Naive thymus-derived CD4-positive, alpha-beta T cell (primary cell): ENCODE results near the gene TSPAN15. TPM values are rescaled to one million over a fixed set of nuclear protein-coding genes. Genes with fewer than 3 reads are reported as not detected.
"Not testable (repeated sequence)": the region's sequence is repeated elsewhere in the genome, so short reads cannot be mapped to it uniquely, and the experiment has no call there.

ENCODE experiments used
- ATAC-seq: fragments of 150-1000 bp; cut with Tn5 transposase; 2 replicates; pipeline ENCODE4 v1.10.0; 2021; ENCODE audit warnings: mild to moderate bottlenecking, moderate library complexity
- CTCF ChIA-PET: fragments of 350-600 bp; sonication (Branson Sonifier 250); formaldehyde crosslinking; loops from one replicate; lab custom pipeline; 2021; ENCODE audit warnings: antibody characterized with exemption; lab: Charles Lee
- POLR2A ChIA-PET: fragments of 350-600 bp; sonication (Branson Sonifier 250); formaldehyde crosslinking; loops from one replicate; lab custom pipeline; 2021; ENCODE audit warnings: antibody characterized with exemption, inconsistent platforms; lab: Charles Lee
- DNase-seq, 9 donors: peaks; one replicate each; pipeline versions ENCODE4 v3.0.0 to v3.0.0-alpha.2; 2020 to 2022; ENCODE audit warnings: mixed read lengths in 1 of 9
- H3K27ac ChIP-seq: one replicate; pipeline ENCODE4 v1.7.0; 2013; ENCODE audit warnings: mild to moderate bottlenecking, low read depth, low read length, moderate library complexity
- H3K27me3 ChIP-seq, 2 donors: one replicate each; pipeline ENCODE4 v1.7.0; 2013; ENCODE audit warnings: low read length in 2 of 2, mild to moderate bottlenecking in 2 of 2, moderate library complexity in 2 of 2; ENCODE audit not compliant: control insufficient read depth in 2 of 2, insufficient read depth in 2 of 2
- H3K36me3 ChIP-seq, 3 experiments: 1 replicate in 2 of 3; 2 replicates in 1 of 3; pipeline ENCODE4 v1.7.0; 2013; ENCODE audit warnings: low read length in 3 of 3, mild to moderate bottlenecking in 3 of 3, moderate library complexity in 1 of 3; ENCODE audit not compliant: insufficient read depth in 3 of 3, control insufficient read depth in 2 of 3
- H3K4me1 ChIP-seq, 2 donors: one replicate each; pipeline ENCODE4 v1.7.0; 2013; ENCODE audit warnings: low read length in 2 of 2, mild to moderate bottlenecking in 2 of 2, moderate library complexity in 1 of 2; ENCODE audit not compliant: control insufficient read depth in 2 of 2, insufficient read depth in 2 of 2
- H3K4me3 ChIP-seq: 2 replicates; pipeline ENCODE4 v1.7.0; 2013; ENCODE audit warnings: mild to moderate bottlenecking, low read length
- H3K9me3 ChIP-seq, 3 experiments: 1 replicate in 2 of 3; 2 replicates in 1 of 3; pipeline ENCODE4 v1.7.0; 2013; ENCODE audit warnings: low read length in 3 of 3; ENCODE audit not compliant: control insufficient read depth in 2 of 3
- H3K27ac Mint-ChIP-seq, 9 donors: one replicate each; pipeline ENCODE4 v1.8.0; 2020 to 2022; ENCODE audit warnings: mixed read lengths in 9 of 9, mild to moderate bottlenecking in 8 of 9, moderate library complexity in 5 of 9, inconsistent platforms in 2 of 9
- H3K27me3 Mint-ChIP-seq, 5 donors: one replicate each; pipeline ENCODE4 v1.8.0; 2021 to 2022; ENCODE audit warnings: mixed read lengths in 5 of 5, mild to moderate bottlenecking in 1 of 5
- H3K36me3 Mint-ChIP-seq, 5 donors: one replicate each; pipeline ENCODE4 v1.8.0; 2020 to 2022; ENCODE audit warnings: mixed read lengths in 5 of 5, mild to moderate bottlenecking in 3 of 5, inconsistent platforms in 1 of 5
- H3K4me1 Mint-ChIP-seq, 7 donors: one replicate each; pipeline ENCODE4 v1.8.0; 2020 to 2022; ENCODE audit warnings: mixed read lengths in 7 of 7, mild to moderate bottlenecking in 3 of 7, inconsistent platforms in 1 of 7
- H3K4me3 Mint-ChIP-seq, 10 donors: one replicate each; pipeline ENCODE4 v1.8.0; 2020 to 2022; ENCODE audit warnings: mild to moderate bottlenecking in 10 of 10, mixed read lengths in 10 of 10, moderate library complexity in 6 of 10, inconsistent platforms in 2 of 10
- H3K9me3 Mint-ChIP-seq, 11 donors: one replicate each; pipeline ENCODE4 v1.8.0; 2020 to 2022; ENCODE audit warnings: mixed read lengths in 11 of 11, mild to moderate bottlenecking in 4 of 11, inconsistent platforms in 1 of 11, moderate library complexity in 1 of 11
- intact Hi-C, 2 donors: fragments of 100-400 bp; cut with micrococcal nuclease; formaldehyde crosslinking; loops; one replicate each; pipeline ENCODE4 v1.15.1; 2023
- polyA plus RNA-seq, 2 donors: library from polyadenylated mRNA; unstranded; fragments of 300-500 nt; fragmentation: Illumina TruSeq; gene quantifications; one replicate each; pipeline ENCODE4 v1.2.3, GENCODE V29; 2021
- total RNA-seq, 6 experiments: library from RNA in 5 of 6; stranded (reverse) in 5 of 6; gene quantifications; 1 replicate in 5 of 6; 2 replicates in 1 of 6; pipeline ENCODE4 v1.2.3 and lab custom pipeline; 2021 to 2026

TSPAN15 gene
- total and polyA plus RNA-seq, 7 experiments from 2014 or later: 1.2 to 7.2 (median 2.1) TPM

- POLR2A ChIA-PET: no interaction called here
- no peak overlapping the region for H3K4me3 Mint-ChIP-seq
- Histone ChIP-seq H3K27ac (no peak overlapping the region), H3K4me3 (no peak overlapping the region), H3K27me3 (no peaks in the 10 kb centered on the region), H3K36me3 (no peaks in the 10 kb centered on the region), H3K9me3 (no peaks in the 10 kb centered on the region), H3K4me1 (no peaks in the 10 kb centered on the region)
- H3K27ac Mint-ChIP-seq: no peak overlapping the region
- peaks cover 0 to 24% (median 14%) of the 10 kb centered on the region in 11 donors for H3K9me3 Mint-ChIP-seq
- CTCF ChIA-PET: no interaction called here
- DNase-seq: no peak
- peaks cover 0 to 11% (median 4%) of the 10 kb centered on the region in 5 donors for H3K36me3 Mint-ChIP-seq
- ATAC-seq: no peak
- H3K27me3 Mint-ChIP-seq: peaks cover 0 to 27% (median 11%) of the 10 kb centered on the region in 5 donors
- intact Hi-C loops: no loop called here
- peaks cover 0 to under 1% (median 0%) of the 10 kb centered on the region in 7 donors for H3K4me1 Mint-ChIP-seq
These were observed 82.4 kb downstream of the TSPAN15 start for GRCh38 chr10:69533658-69534057.

- POLR2A ChIA-PET, CTCF ChIA-PET, H3K9me3 ChIP-seq, intact Hi-C loops, H3K4me3 Mint-ChIP-seq, H3K27ac ChIP-seq, H3K4me1 Mint-ChIP-seq, ATAC-seq, H3K4me1 ChIP-seq, H3K27me3 ChIP-seq, H3K4me3 ChIP-seq, H3K36me3 ChIP-seq, H3K27ac Mint-ChIP-seq, DNase-seq: not testable (repeated sequence)
- H3K36me3 Mint-ChIP-seq: peaks cover 1 to 13% (median 9%) of the 10 kb centered on the region in 5 donors
- H3K9me3 Mint-ChIP-seq: peaks cover 3 to 45% (median 21%) of the 10 kb centered on the region in 11 donors
- peaks cover 0 to 30% (median 21%) of the 10 kb centered on the region in 5 donors for H3K27me3 Mint-ChIP-seq
These were observed 85.3 kb downstream of the TSPAN15 start for GRCh38 chr10:69536521-69536920.

- H3K4me1 ChIP-seq: no peaks in the 10 kb centered on the region
- ChIA-PET POLR2A (no interaction called here), CTCF (no interaction called here)
- no peaks in the 10 kb centered on the region for H3K36me3 ChIP-seq
- peaks cover 0 to 7% (median 0%) of the 10 kb centered on the region in 3 experiments for H3K9me3 ChIP-seq
- intact Hi-C loops: no loop called here
- no peak overlapping the region for H3K4me3 ChIP-seq
- H3K9me3 Mint-ChIP-seq: peaks cover 3 to 50% (median 24%) of the 10 kb centered on the region in 11 donors
- DNase-seq (no peak), ATAC-seq (no peak)
- no peak overlapping the region for H3K4me3 Mint-ChIP-seq
- no peaks in the 10 kb centered on the region for H3K27me3 ChIP-seq
- H3K36me3 Mint-ChIP-seq: peaks cover 1 to 21% (median 9%) of the 10 kb centered on the region in 5 donors
- H3K27ac Mint-ChIP-seq: no peak overlapping the region
- no peak overlapping the region for H3K27ac ChIP-seq
- peaks cover 0 to 4% (median 0%) of the 10 kb centered on the region in 7 donors for H3K4me1 Mint-ChIP-seq
- peaks cover 0 to 30% (median 19%) of the 10 kb centered on the region in 5 donors for H3K27me3 Mint-ChIP-seq
These were observed 86.2 kb downstream of the TSPAN15 start for GRCh38 chr10:69537449-69537848.

- CTCF ChIA-PET: interaction anchor here (0.5 kb wide), 1 partner anchor 31 kb away, joined by 3 read pairs; no protein-coding TSS in a partner anchor
- H3K9me3 ChIP-seq: peaks cover 0 to 7% (median 0%) of the 10 kb centered on the region in 3 experiments
- H3K4me1 ChIP-seq: no peaks in the 10 kb centered on the region
- no peak for DNase-seq
- H3K27me3 ChIP-seq: no peaks in the 10 kb centered on the region
- Mint-ChIP-seq H3K4me1 (peaks cover 0 to 4% (median 0%) of the 10 kb centered on the region in 7 donors), H3K36me3 (peaks cover 1 to 21% (median 9%) of the 10 kb centered on the region in 5 donors), H3K27me3 (peaks cover 0 to 27% (median 13%) of the 10 kb centered on the region in 5 donors), H3K9me3 (peaks cover 3 to 48% (median 19%) of the 10 kb centered on the region in 11 donors), H3K27ac (no peak overlapping the region), H3K4me3 (no peak overlapping the region)
- H3K4me3 ChIP-seq: no peak overlapping the region
- intact Hi-C loops: no loop called here
- ATAC-seq: no peak
- POLR2A ChIA-PET: no interaction called here
- H3K27ac ChIP-seq: no peak overlapping the region
- no peaks in the 10 kb centered on the region for H3K36me3 ChIP-seq
These were observed 87.2 kb downstream of the TSPAN15 start for GRCh38 chr10:69538461-69538860.

GRCh38 chr10:69541463-69541862 is 90.2 kb downstream of the TSPAN15 start:
- Histone ChIP-seq H3K4me1 (no peaks in the 10 kb centered on the region), H3K9me3 (peaks cover 0 to 7% (median 0%) of the 10 kb centered on the region in 3 experiments), H3K27ac (no peak overlapping the region), H3K36me3 (no peaks in the 10 kb centered on the region), H3K27me3 (no peaks in the 10 kb centered on the region), H3K4me3 (no peak overlapping the region)
- ATAC-seq (no peak), DNase-seq (no peak)
- H3K9me3 Mint-ChIP-seq: peaks cover 0 to 38% (median 15%) of the 10 kb centered on the region in 11 donors
- intact Hi-C loops: no loop called here
- peaks cover 0 to 21% (median 5%) of the 10 kb centered on the region in 5 donors for H3K36me3 Mint-ChIP-seq
- peaks cover 0 to 4% (median 0%) of the 10 kb centered on the region in 7 donors for H3K4me1 Mint-ChIP-seq
- ChIA-PET POLR2A (no interaction called here), CTCF (no interaction called here)
- peaks cover 0 to 26% (median 9%) of the 10 kb centered on the region in 5 donors for H3K27me3 Mint-ChIP-seq
- H3K27ac Mint-ChIP-seq: no peak overlapping the region
- no peak overlapping the region for H3K4me3 Mint-ChIP-seq

GRCh38 chr10:69549959-69550358 is 98.7 kb downstream of the TSPAN15 start:
- Histone ChIP-seq H3K36me3 (no peaks in the 10 kb centered on the region), H3K27ac (no peak overlapping the region), H3K9me3 (peaks cover 0 to 20% (median 10%) of the 10 kb centered on the region in 3 experiments), H3K27me3 (no peaks in the 10 kb centered on the region), H3K4me1 (no peaks in the 10 kb centered on the region), H3K4me3 (no peak overlapping the region)
- CTCF ChIA-PET: interaction anchor here (0.7 kb wide), 1 partner anchor 1442 kb away, joined by 3 read pairs; no protein-coding TSS in a partner anchor
- DNase-seq (no peak), ATAC-seq (no peak)
- no peaks in the 10 kb centered on the region for H3K4me1 Mint-ChIP-seq
- intact Hi-C loops: no loop called here
- H3K27ac Mint-ChIP-seq: no peak overlapping the region
- H3K9me3 Mint-ChIP-seq: peaks cover 8 to 58% (median 25%) of the 10 kb centered on the region in 11 donors
- POLR2A ChIA-PET: no interaction called here
- peaks cover 8 to 41% (median 21%) of the 10 kb centered on the region in 5 donors for H3K27me3 Mint-ChIP-seq
- H3K36me3 Mint-ChIP-seq: peaks cover 0 to 16% (median 4%) of the 10 kb centered on the region in 5 donors
- H3K4me3 Mint-ChIP-seq: no peak overlapping the region

- H3K9me3 Mint-ChIP-seq: peaks cover 8 to 56% (median 25%) of the 10 kb centered on the region in 11 donors
- H3K4me3 Mint-ChIP-seq: no peak overlapping the region
- no peak overlapping the region for H3K27ac ChIP-seq
- H3K27ac Mint-ChIP-seq: no peak overlapping the region
- no peaks in the 10 kb centered on the region for H3K27me3 ChIP-seq
- H3K36me3 Mint-ChIP-seq: peaks cover 0 to 16% (median 4%) of the 10 kb centered on the region in 5 donors
- H3K4me1 ChIP-seq: no peaks in the 10 kb centered on the region
- no peaks in the 10 kb centered on the region for H3K4me1 Mint-ChIP-seq
- POLR2A ChIA-PET: no interaction called here
- CTCF ChIA-PET: no interaction called here
- H3K36me3 ChIP-seq: no peaks in the 10 kb centered on the region
- no peak overlapping the region for H3K4me3 ChIP-seq
- ATAC-seq (no peak), DNase-seq (no peak)
- H3K9me3 ChIP-seq: peaks cover 0 to 20% (median 10%) of the 10 kb centered on the region in 3 experiments
- peaks cover 12 to 35% (median 19%) of the 10 kb centered on the region in 5 donors for H3K27me3 Mint-ChIP-seq
- intact Hi-C loops: no loop called here
These were observed 101.0 kb downstream of the TSPAN15 start for GRCh38 chr10:69552268-69552667.
